ENCODE measurements around the gene PNPLA6. TPM values are rescaled to one million over a fixed set of nuclear protein-coding genes. Genes with fewer than 3 reads are reported as not detected.

The PNPLA6 gene
- polyA plus RNA-seq, 4 donors, result 42.4 to 120 (median 78.4) TPM

DNA sequence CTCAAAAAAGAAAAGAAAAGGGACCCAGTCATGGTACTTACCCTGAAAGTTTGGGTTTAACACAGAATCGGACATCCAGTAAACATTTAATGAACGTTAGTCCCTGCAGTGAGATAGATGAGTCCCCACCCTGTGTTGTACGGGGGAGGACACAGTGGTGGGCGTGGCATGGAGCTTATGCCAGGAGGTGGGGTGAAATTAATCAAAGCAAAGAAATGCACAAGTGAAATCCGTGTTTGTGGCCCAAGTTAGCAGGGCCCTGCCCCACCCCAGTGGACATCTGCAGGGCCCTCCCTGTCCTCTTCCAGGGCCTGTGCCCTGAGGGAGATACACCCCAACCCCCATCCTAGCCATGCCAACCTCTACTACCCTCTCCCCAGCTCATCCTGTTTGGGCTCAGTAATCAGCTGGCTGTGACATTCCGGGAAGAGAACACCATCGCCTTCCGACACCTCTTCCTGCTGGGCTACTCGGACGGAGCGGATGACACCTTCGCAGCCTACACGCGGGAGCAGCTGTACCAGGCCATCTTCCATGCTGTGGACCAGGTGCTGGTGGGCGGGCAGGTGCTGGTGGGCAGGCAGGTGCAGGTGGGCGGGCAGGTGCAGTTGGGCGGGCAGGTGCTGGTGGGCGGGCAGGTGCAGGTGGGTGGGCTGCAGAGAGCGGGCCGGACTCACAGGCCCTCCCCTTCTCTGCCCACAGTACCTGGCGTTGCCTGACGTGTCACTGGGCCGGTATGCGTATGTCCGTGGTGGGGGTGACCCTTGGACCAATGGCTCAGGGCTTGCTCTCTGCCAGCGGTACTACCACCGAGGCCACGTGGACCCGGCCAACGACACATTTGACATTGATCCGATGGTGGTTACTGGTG, 9.2 kb upstream of the PNPLA6 start:
- 82 to 88% (median 85%) methylated on average over 25 to 31 of the region's 31 CpGs for WGBS, 3 donors
- no peak overlapping the region for H3K4me3 ChIP-seq (ENCODE audit: low read depth in 1 of 3, low read length in 3 of 3)
- DNase-seq (no peak), FAIRE-seq (no peak)
- H3K4me1 ChIP-seq (ENCODE audit: control insufficient read depth in 3 of 3, insufficient read depth in 2 of 3, low read depth in 1 of 3, low read length in 2 of 3), result peaks cover 4 to 16% (median 7%) of the 10 kb centered on the region in 3 donors
- no peaks in the 10 kb centered on the region for H3K27me3 ChIP-seq (ENCODE audit: control insufficient read depth in 3 of 3, insufficient read depth in 3 of 3, low read length in 3 of 3)
- no peak overlapping the region for H3K27ac ChIP-seq (ENCODE audit: low read depth in 1 of 3, low read length in 2 of 3)
- H3K36me3 ChIP-seq (ENCODE audit: control insufficient read depth in 3 of 3, insufficient read depth in 2 of 3, low read depth in 1 of 3, low read length in 3 of 3), result peaks cover 0 to 59% (median 0%) of the 10 kb centered on the region in 3 donors
- no peaks in the 10 kb centered on the region for H3K9me3 ChIP-seq (ENCODE audit: control insufficient read depth in 2 of 2, insufficient read depth in 1 of 2, low read depth in 1 of 2, low read length in 1 of 2)

DNA sequence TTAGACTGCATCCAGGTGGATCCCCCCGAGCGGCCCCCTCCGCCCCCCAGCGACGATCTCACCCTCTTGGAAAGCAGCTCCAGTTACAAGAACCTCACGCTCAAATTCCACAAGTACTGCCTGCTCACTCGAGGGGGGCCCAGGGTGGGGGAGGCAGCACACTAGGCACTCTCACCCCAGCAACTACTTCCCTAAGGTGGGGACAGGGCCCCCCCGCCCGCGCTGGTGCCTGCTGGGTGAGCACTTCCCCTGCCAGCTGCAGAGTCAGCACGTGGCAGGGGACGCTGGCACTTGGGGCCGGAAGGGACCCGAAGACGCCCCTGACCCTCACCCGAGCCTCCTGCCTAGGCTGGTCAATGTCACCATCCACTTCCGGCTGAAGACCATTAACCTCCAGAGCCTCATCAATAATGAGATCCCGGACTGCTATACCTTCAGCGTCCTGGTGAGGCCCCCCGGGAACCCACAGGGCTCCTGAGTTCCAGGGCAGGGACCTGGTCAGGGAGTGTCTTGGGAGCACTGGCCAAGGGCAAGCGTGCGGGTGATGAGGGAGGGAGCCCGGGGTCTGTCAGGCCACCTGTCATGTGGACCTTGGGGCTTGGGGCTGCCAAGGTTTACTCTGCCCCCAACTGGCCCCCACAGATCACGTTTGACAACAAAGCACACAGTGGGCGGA, 7.9 kb upstream of the PNPLA6 start:
- Histone ChIP-seq H3K27me3 (ENCODE audit: control insufficient read depth in 3 of 3, insufficient read depth in 3 of 3, low read length in 3 of 3) (no peaks in the 10 kb centered on the region), H3K9me3 (ENCODE audit: control insufficient read depth in 2 of 2, insufficient read depth in 1 of 2, low read depth in 1 of 2, low read length in 1 of 2) (no peaks in the 10 kb centered on the region), H3K36me3 (ENCODE audit: control insufficient read depth in 3 of 3, insufficient read depth in 2 of 3, low read depth in 1 of 3, low read length in 3 of 3) (peaks cover 0 to 68% (median 0%) of the 10 kb centered on the region in 3 donors), H3K4me3 (ENCODE audit: low read depth in 1 of 3, low read length in 3 of 3) (no peak overlapping the region), H3K27ac (ENCODE audit: low read depth in 1 of 3, low read length in 2 of 3) (no peak overlapping the region), H3K4me1 (ENCODE audit: control insufficient read depth in 3 of 3, insufficient read depth in 2 of 3, low read depth in 1 of 3, low read length in 2 of 3) (peaks cover 4 to 9% (median 5%) of the 10 kb centered on the region in 3 donors)
- DNase-seq, result no peak
- no peak for FAIRE-seq
- WGBS, 3 donors, result 80 to 89% (median 84%) methylated on average over 24 to 25 of the region's 25 CpGs

- no peak overlapping the region for H3K4me3 ChIP-seq (ENCODE audit: low read depth in 1 of 3, low read length in 3 of 3)
- FAIRE-seq, result no peak
These were observed 7.4 kb upstream of the PNPLA6 start for GRCh38 chr19:7528192-7528519.

GRCh38 chr19:7528522-7529245, 6.8 kb upstream of the PNPLA6 start:
- peaks cover 0 to 72% (median 0%) of the 10 kb centered on the region in 3 donors for H3K36me3 ChIP-seq (ENCODE audit: control insufficient read depth in 3 of 3, insufficient read depth in 2 of 3, low read depth in 1 of 3, low read length in 3 of 3)
- FAIRE-seq (no peak), DNase-seq (no peak)
- 92 to 96% (median 96%) methylated on average over 29 to 32 of the region's 32 CpGs for WGBS, 3 donors
- no peaks in the 10 kb centered on the region for H3K9me3 ChIP-seq (ENCODE audit: control insufficient read depth in 2 of 2, insufficient read depth in 1 of 2, low read depth in 1 of 2, low read length in 1 of 2)
- no peak overlapping the region for H3K4me3 ChIP-seq (ENCODE audit: low read depth in 1 of 3, low read length in 3 of 3)
- no peaks in the 10 kb centered on the region for H3K27me3 ChIP-seq (ENCODE audit: control insufficient read depth in 3 of 3, insufficient read depth in 3 of 3, low read length in 3 of 3)
- no peaks in the 10 kb centered on the region for H3K4me1 ChIP-seq (ENCODE audit: control insufficient read depth in 3 of 3, insufficient read depth in 2 of 3, low read depth in 1 of 3, low read length in 2 of 3)
- no peak overlapping the region for H3K27ac ChIP-seq (ENCODE audit: low read depth in 1 of 3, low read length in 2 of 3)

More at GRCh38 chr19:7528192-7528519, 7.4 kb upstream of the PNPLA6 start:
- H3K27me3 ChIP-seq (ENCODE audit: control insufficient read depth in 3 of 3, insufficient read depth in 3 of 3, low read length in 3 of 3), result no peaks in the 10 kb centered on the region
- peaks cover 0 to 72% (median 0%) of the 10 kb centered on the region in 3 donors for H3K36me3 ChIP-seq (ENCODE audit: control insufficient read depth in 3 of 3, insufficient read depth in 2 of 3, low read depth in 1 of 3, low read length in 3 of 3)
- no peak for DNase-seq
- 92 to 97% (median 92%) methylated on average over 7 of the region's 7 CpGs for WGBS, 3 donors
- H3K27ac ChIP-seq (ENCODE audit: low read depth in 1 of 3, low read length in 2 of 3), result no peak overlapping the region
- H3K9me3 ChIP-seq (ENCODE audit: control insufficient read depth in 2 of 2, insufficient read depth in 1 of 2, low read depth in 1 of 2, low read length in 1 of 2), result no peaks in the 10 kb centered on the region
- peaks cover 3 to 5% (median 3%) of the 10 kb centered on the region in 3 donors for H3K4me1 ChIP-seq (ENCODE audit: control insufficient read depth in 3 of 3, insufficient read depth in 2 of 3, low read depth in 1 of 3, low read length in 2 of 3)

DNA sequence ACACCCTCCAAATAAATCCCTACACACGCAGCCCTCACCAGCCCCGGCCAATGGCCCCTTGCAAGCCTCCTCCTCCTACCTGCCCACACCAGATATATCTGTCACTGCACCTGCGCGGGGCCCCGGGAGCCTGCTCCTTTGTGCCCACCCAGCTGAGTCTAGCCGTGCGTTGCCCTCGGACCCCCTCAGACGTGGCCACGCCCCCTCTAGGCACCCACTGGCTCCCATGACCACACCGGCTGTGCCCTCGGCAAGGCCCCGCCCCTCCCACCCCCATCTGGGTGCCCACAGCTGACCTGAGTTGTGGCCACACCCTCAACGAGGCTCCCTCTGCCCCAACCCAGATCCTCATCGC, 6.3 kb upstream of the PNPLA6 start:
- Histone ChIP-seq H3K4me3 (ENCODE audit: low read depth in 1 of 3, low read length in 3 of 3) (no peak overlapping the region), H3K9me3 (ENCODE audit: control insufficient read depth in 2 of 2, insufficient read depth in 1 of 2, low read depth in 1 of 2, low read length in 1 of 2) (no peaks in the 10 kb centered on the region), H3K27ac (ENCODE audit: low read depth in 1 of 3, low read length in 2 of 3) (no peak overlapping the region), H3K27me3 (ENCODE audit: control insufficient read depth in 3 of 3, insufficient read depth in 3 of 3, low read length in 3 of 3) (no peaks in the 10 kb centered on the region), H3K4me1 (ENCODE audit: control insufficient read depth in 3 of 3, insufficient read depth in 2 of 3, low read depth in 1 of 3, low read length in 2 of 3) (no peaks in the 10 kb centered on the region), H3K36me3 (ENCODE audit: control insufficient read depth in 3 of 3, insufficient read depth in 2 of 3, low read depth in 1 of 3, low read length in 3 of 3) (peaks cover 0 to 72% (median 0%) of the 10 kb centered on the region in 3 donors)
- 82 to 86% (median 82%) methylated on average over 14 to 15 of the region's 15 CpGs for WGBS, 3 donors
- DNase-seq (no peak), FAIRE-seq (no peak)

DNA sequence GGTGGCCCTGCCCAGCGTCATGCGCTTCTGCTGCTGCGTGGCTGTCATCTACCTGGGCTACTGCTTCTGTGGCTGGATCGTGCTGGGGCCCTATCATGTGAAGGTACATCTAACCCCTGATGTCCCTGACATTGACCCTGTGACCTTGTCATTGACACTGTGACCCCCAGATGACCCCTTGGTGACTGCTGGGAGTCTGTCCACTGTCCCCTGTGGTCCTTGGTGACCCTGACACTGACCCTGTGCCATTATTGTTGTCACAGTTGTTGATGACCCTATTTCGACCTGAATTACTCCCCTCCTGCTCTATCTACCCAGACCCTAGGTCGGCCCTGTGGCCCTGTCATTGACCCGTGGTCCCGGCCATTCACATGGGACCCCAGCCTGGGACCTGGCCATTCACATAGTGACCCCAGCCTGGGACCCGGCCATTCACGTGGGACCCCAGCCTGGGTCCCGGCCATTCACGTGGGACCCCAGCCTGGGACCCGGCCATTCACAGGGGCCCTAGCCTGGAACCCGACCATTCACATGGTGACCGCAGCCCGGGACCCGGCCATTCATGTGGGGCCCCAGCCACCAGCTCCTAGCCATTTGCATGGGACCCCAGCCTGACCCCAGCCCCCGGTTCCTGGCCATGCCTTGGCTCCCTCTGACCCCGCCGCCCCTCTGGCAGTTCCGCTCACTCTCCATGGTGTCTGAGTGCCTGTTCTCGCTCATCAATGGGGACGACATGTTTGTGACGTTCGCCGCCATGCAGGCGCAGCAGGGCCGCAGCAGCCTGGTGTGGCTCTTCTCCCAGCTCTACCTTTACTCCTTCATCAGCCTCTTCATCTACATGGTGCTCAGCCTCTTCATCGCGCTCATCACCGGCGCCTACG, 5.7 kb upstream of the PNPLA6 start:
- WGBS, 3 donors, result 94 to 96% (median 95%) methylated on average over 33 of the region's 33 CpGs
- Histone ChIP-seq H3K9me3 (ENCODE audit: control insufficient read depth in 2 of 2, insufficient read depth in 1 of 2, low read depth in 1 of 2, low read length in 1 of 2) (no peaks in the 10 kb centered on the region), H3K27ac (ENCODE audit: low read depth in 1 of 3, low read length in 2 of 3) (no peak overlapping the region), H3K4me1 (ENCODE audit: control insufficient read depth in 3 of 3, insufficient read depth in 2 of 3, low read depth in 1 of 3, low read length in 2 of 3) (no peaks in the 10 kb centered on the region), H3K27me3 (ENCODE audit: control insufficient read depth in 3 of 3, insufficient read depth in 3 of 3, low read length in 3 of 3) (no peaks in the 10 kb centered on the region), H3K36me3 (ENCODE audit: control insufficient read depth in 3 of 3, insufficient read depth in 2 of 3, low read depth in 1 of 3, low read length in 3 of 3) (peaks cover 0 to 68% (median 0%) of the 10 kb centered on the region in 3 donors), H3K4me3 (ENCODE audit: low read depth in 1 of 3, low read length in 3 of 3) (no peak overlapping the region)
- DNase-seq (no peak), FAIRE-seq (no peak)

- Histone ChIP-seq H3K4me1 (ENCODE audit: control insufficient read depth in 3 of 3, insufficient read depth in 2 of 3, low read depth in 1 of 3, low read length in 2 of 3) (peaks cover 0 to 8% (median 0%) of the 10 kb centered on the region in 3 donors), H3K27me3 (ENCODE audit: control insufficient read depth in 3 of 3, insufficient read depth in 3 of 3, low read length in 3 of 3) (no peaks in the 10 kb centered on the region), H3K9me3 (ENCODE audit: control insufficient read depth in 2 of 2, insufficient read depth in 1 of 2, low read depth in 1 of 2, low read length in 1 of 2) (no peaks in the 10 kb centered on the region), H3K36me3 (ENCODE audit: control insufficient read depth in 3 of 3, insufficient read depth in 2 of 3, low read depth in 1 of 3, low read length in 3 of 3) (peaks cover 1 to 49% (median 3%) of the 10 kb centered on the region in 3 donors), H3K4me3 (ENCODE audit: low read depth in 1 of 3, low read length in 3 of 3) (peak overlapping the region in 2 of 3 donors; percentile 93 to 99), H3K27ac (ENCODE audit: low read depth in 1 of 3, low read length in 2 of 3) (peak overlapping the region; percentile 66 to 95 (median 95))
- peak; percentile 60 for DNase-seq
- FAIRE-seq, result no peak
- 16 to 32% (median 23%) methylated on average over 26 to 30 of the region's 30 CpGs for WGBS, 3 donors
These were observed 2.1 kb upstream of the PNPLA6 start for GRCh38 chr19:7533281-7533885.

Measured in small intestine (tissue), 7 donors.